ENCODE data around the gene ZNF580. TPM values are rescaled to one million over a fixed set of nuclear protein-coding genes. Genes with fewer than 3 reads are reported as not detected.

The ZNF580 gene
- total and polyA plus RNA-seq, 10 of the 15 experiments (the other 5 are each of a cell fraction or from before 2014, with no cell fraction given), result 2.3 to 31.8 (median 10.0) TPM

DNA sequence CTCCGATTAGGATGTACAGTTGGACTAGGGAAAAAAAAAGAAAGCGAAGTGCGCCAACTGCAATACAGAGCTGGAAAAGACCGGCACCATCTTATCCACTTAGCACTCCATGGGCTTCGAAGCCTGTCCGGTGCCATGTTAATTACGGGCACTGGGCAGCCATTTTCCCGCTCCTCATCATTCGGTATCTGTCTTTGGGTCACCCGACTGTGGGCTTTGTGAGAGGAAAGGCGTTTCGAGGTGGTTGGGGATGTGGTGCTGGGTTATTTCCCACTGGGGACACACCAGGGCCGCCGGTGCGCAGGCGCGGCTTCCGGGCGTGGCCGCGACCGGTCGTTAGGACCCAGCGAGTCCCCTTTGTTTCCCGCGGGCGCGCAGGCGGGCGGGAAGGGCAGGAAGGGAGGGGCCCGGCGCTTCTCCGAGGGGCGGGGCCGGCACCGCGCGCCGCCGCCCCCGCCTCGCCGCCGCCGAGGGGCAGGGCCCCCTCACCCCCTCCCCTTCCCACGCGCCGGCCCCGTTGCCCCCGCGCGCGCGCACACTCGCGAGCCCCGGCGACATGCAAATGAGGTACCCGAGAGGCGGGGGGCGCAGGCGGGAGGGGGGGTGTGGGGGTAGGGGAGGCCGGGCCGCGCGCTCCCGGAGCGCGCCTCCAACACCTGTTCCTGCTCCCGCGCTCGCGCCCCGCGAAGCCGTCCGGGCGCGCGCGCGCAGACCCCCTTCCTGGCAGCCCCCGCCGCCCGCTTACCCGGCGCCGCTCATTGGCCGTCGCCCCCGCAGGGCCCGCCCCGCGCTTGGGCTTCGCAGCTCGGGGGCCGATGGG, 40.8 kb upstream of the ZNF580 start, which contains the start of gene ZNF524 (continued):
- TF ChIP-seq, protein P1, sequence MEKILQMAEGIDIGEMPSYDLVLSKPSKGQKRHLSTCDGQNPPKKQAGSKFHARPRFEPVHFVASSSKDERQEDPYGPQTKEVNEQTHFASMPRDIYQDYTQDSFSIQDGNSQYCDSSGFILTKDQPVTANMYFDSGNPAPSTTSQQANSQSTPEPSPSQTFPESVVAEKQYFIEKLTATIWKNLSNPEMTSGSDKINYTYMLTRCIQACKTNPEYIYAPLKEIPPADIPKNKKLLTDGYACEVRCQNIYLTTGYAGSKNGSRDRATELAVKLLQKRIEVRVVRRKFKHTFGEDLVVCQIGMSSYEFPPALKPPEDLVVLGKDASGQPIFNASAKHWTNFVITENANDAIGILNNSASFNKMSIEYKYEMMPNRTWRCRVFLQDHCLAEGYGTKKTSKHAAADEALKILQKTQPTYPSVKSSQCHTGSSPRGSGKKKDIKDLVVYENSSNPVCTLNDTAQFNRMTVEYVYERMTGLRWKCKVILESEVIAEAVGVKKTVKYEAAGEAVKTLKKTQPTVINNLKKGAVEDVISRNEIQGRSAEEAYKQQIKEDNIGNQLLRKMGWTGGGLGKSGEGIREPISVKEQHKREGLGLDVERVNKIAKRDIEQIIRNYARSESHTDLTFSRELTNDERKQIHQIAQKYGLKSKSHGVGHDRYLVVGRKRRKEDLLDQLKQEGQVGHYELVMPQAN (conservative IDR thresholded peaks at IDR 0.05), result peak; percentile 65; the same call in 1 of the 2 replicates
- peak; percentile 61 for TF ChIP-seq NBN (IDR thresholded peaks at IDR 0.05)
- 0 out of 2 replicates have a peak, but pooled peaks have one; percentile 70 for TF ChIP-seq ASH2L (IDR thresholded peaks at IDR 0.05; ENCODE audit: borderline replicate concordance, low read depth)
- TF ChIP-seq NRF1 (conservative IDR thresholded peaks at IDR 0.05; ENCODE audit: low read depth, low read length), result peak; percentile 31; the same call in 1 of the 2 replicates
- TF ChIP-seq TBL1XR1 (IDR thresholded peaks at IDR 0.05; ENCODE audit: low read depth, low read length), result no peak
- TF ChIP-seq CREM (IDR thresholded peaks at IDR 0.05; ENCODE audit: low read depth), result peak; percentile 31; the same call in 1 of the 2 replicates
- TF ChIP-seq SIX5 (IDR thresholded peaks at IDR 0.05; ENCODE audit: low read depth, low read length, severe bottlenecking), result peak; percentile 50
- TF ChIP-seq SMC3 (IDR thresholded peaks at IDR 0.05; ENCODE audit: borderline replicate concordance, low read length), result no peak
- 0 out of 2 replicates have a peak, but pooled peaks have one; percentile 38 for TF ChIP-seq BACH1 (IDR thresholded peaks at IDR 0.05; ENCODE audit: borderline replicate concordance)
- no peak for TF ChIP-seq POLR2AphosphoS2 (IDR thresholded peaks at IDR 0.05; ENCODE audit: low read depth, low read length)
- TF ChIP-seq NR2C1 (IDR thresholded peaks at IDR 0.05), result peak; percentile 84
- no peak for TF ChIP-seq SUZ12 (IDR thresholded peaks at IDR 0.05; ENCODE audit: unreplicated experiment)
- TF ChIP-seq CBFB (IDR thresholded peaks at IDR 0.05; ENCODE audit: low read depth), result 0 out of 2 replicates have a peak, but pooled peaks have one; percentile 33
- TF ChIP-seq ZNF207 (IDR thresholded peaks at IDR 0.05; ENCODE audit: borderline replicate concordance), result peak; percentile 90
- TF ChIP-seq, protein P2, sequence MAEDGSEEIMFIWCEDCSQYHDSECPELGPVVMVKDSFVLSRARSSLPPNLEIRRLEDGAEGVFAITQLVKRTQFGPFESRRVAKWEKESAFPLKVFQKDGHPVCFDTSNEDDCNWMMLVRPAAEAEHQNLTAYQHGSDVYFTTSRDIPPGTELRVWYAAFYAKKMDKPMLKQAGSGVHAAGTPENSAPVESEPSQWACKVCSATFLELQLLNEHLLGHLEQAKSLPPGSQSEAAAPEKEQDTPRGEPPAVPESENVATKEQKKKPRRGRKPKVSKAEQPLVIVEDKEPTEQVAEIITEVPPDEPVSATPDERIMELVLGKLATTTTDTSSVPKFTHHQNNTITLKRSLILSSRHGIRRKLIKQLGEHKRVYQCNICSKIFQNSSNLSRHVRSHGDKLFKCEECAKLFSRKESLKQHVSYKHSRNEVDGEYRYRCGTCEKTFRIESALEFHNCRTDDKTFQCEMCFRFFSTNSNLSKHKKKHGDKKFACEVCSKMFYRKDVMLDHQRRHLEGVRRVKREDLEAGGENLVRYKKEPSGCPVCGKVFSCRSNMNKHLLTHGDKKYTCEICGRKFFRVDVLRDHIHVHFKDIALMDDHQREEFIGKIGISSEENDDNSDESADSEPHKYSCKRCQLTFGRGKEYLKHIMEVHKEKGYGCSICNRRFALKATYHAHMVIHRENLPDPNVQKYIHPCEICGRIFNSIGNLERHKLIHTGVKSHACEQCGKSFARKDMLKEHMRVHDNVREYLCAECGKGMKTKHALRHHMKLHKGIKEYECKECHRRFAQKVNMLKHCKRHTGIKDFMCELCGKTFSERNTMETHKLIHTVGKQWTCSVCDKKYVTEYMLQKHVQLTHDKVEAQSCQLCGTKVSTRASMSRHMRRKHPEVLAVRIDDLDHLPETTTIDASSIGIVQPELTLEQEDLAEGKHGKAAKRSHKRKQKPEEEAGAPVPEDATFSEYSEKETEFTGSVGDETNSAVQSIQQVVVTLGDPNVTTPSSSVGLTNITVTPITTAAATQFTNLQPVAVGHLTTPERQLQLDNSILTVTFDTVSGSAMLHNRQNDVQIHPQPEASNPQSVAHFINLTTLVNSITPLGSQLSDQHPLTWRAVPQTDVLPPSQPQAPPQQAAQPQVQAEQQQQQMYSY (CRISPR knock-in tag; IDR thresholded peaks at IDR 0.05), result no peak
- no peak for TF ChIP-seq SUPT20H (IDR thresholded peaks at IDR 0.05; ENCODE audit: borderline replicate concordance, control insufficient read depth, low read depth, low read length)
- peak; percentile 46; the same call in 1 of the 2 replicates for TF ChIP-seq CHD2 (IDR thresholded peaks at IDR 0.05; ENCODE audit: borderline replicate concordance, low read depth, low read length)
- no peak for TF ChIP-seq JUND (IDR thresholded peaks at IDR 0.05; ENCODE audit: low read depth, low read length)
